Neuronal stem cell (in vitro differentiated cells): ENCODE results near the gene ARPIN.
"Not testable (repeated sequence)": the region's sequence is repeated elsewhere in the genome, so short reads cannot be mapped to it uniquely, and the experiment has no call there.

Experiments used
- DNase-seq: peaks from one replicate; pipeline ENCODE4 v3.0.0-alpha.2; 2013; ENCODE audit warnings: low spot score
- H2AFZ ChIP-seq: one replicate; pipeline ENCODE4 v1.6.1; 2013; ENCODE audit warnings: mild to moderate bottlenecking, low read length, inconsistent platforms
- H2AK5ac ChIP-seq: 2 replicates; pipeline ENCODE4 v1.6.1; 2013; ENCODE audit warnings: low read depth, mild to moderate bottlenecking, inconsistent platforms, low read length, moderate library complexity, mixed read lengths
- H2BK120ac ChIP-seq: 2 replicates; pipeline ENCODE4 v1.6.1; 2013; ENCODE audit warnings: low read depth, mild to moderate bottlenecking, inconsistent platforms, low read length, moderate library complexity, mixed read lengths
- H2BK12ac ChIP-seq: one replicate; pipeline ENCODE4 v1.6.1; 2013; ENCODE audit warnings: low read length, inconsistent platforms
- H2BK15ac ChIP-seq: 2 replicates; pipeline ENCODE4 v1.6.1; 2013; ENCODE audit warnings: mild to moderate bottlenecking, low read length, inconsistent platforms, mixed read lengths
- H2BK5ac ChIP-seq: one replicate; pipeline ENCODE4 v1.6.1; 2013; ENCODE audit warnings: inconsistent platforms, mild to moderate bottlenecking, low read length, moderate library complexity
- H3K14ac ChIP-seq: one replicate; pipeline ENCODE4 v1.6.1; 2013; ENCODE audit warnings: low read length, inconsistent platforms
- H3K18ac ChIP-seq: 2 replicates; pipeline ENCODE4 v1.6.1; 2013; ENCODE audit warnings: low read length, inconsistent platforms
- H3K23ac ChIP-seq: 2 replicates; pipeline ENCODE4 v1.6.1; 2013; ENCODE audit warnings: low read depth, mild to moderate bottlenecking, mixed read lengths, low read length, inconsistent platforms; ENCODE audit not compliant: poor library complexity
- H3K27ac ChIP-seq: replicated peaks from 3 replicates; pipeline ENCODE4 v1.5.1; 2013; ENCODE audit warnings: low read length, inconsistent platforms
- H3K27me3 ChIP-seq, 3 experiments: 2 replicates each; pipeline ENCODE4 v1.6.1; 2013; ENCODE audit warnings: low read length in 3 of 3, mild to moderate bottlenecking in 2 of 3, inconsistent platforms in 1 of 3, low read depth in 1 of 3, mixed read lengths in 1 of 3, moderate library complexity in 1 of 3; ENCODE audit not compliant: control insufficient read depth in 3 of 3, insufficient read depth in 3 of 3
- H3K36me3 ChIP-seq, 2 donors: replicated peaks in 1 of 2; 2 replicates each; pipeline ENCODE4 v1.6.1; 2013; ENCODE audit warnings: low read length in 2 of 2; ENCODE audit not compliant: control insufficient read depth in 2 of 2, insufficient read depth in 2 of 2
- H3K4ac ChIP-seq: 2 replicates; pipeline ENCODE4 v1.6.1; 2013; ENCODE audit warnings: inconsistent platforms, mild to moderate bottlenecking, low read length, moderate library complexity
- H3K4me1 ChIP-seq, 2 donors: 1 replicate in 1 of 2; 2 replicates in 1 of 2; pipeline ENCODE4 v1.6.1; 2013; ENCODE audit warnings: low read length in 2 of 2, low read depth in 1 of 2; ENCODE audit not compliant: control insufficient read depth in 2 of 2, insufficient read depth in 1 of 2
- H3K4me2 ChIP-seq: one replicate; pipeline ENCODE4 v1.6.1; 2013; ENCODE audit warnings: mild to moderate bottlenecking, low read length, inconsistent platforms; ENCODE audit not compliant: insufficient read depth, poor library complexity, severe bottlenecking
- H3K4me3 ChIP-seq, 2 donors: 2 replicates each; pipeline ENCODE4 v1.5.1; 2013; ENCODE audit warnings: low read length in 2 of 2, mild to moderate bottlenecking in 2 of 2, inconsistent platforms in 1 of 2, moderate library complexity in 1 of 2
- H3K79me1 ChIP-seq: one replicate; pipeline ENCODE4 v1.6.1; 2013; ENCODE audit warnings: low read depth, mild to moderate bottlenecking, inconsistent platforms, low read length, moderate library complexity
- H3K9ac ChIP-seq: one replicate; pipeline ENCODE4 v1.6.1; 2013; ENCODE audit warnings: mild to moderate bottlenecking, low read depth, low read length, inconsistent platforms; ENCODE audit not compliant: poor library complexity
- H3K9me3 ChIP-seq, 2 donors: replicated peaks in 1 of 2; 2 replicates each; pipeline versions ENCODE3 to v1.6.1; 2013; ENCODE audit warnings: low read length in 2 of 2, mild to moderate bottlenecking in 2 of 2, inconsistent platforms in 1 of 2, low read depth in 1 of 2, mixed read lengths in 1 of 2, moderate library complexity in 1 of 2; ENCODE audit not compliant: control insufficient read depth in 2 of 2, insufficient read depth in 1 of 2
- H4K8ac ChIP-seq: one replicate; pipeline ENCODE4 v1.6.1; 2013; ENCODE audit warnings: low read depth, mild to moderate bottlenecking, inconsistent platforms, low read length, moderate library complexity
- H4K91ac ChIP-seq: one replicate; pipeline ENCODE4 v1.6.1; 2013; ENCODE audit warnings: low read length, low read depth, mild to moderate bottlenecking, inconsistent platforms; ENCODE audit not compliant: poor library complexity
- WGBS, 2 donors: extraction: QIAGEN DNeasy Blood & Tissue Kit; methylation state at CpG; one replicate each; pipeline ENCODE4 v1.1.7; 2013; ENCODE audit warnings: missing lambda C conversion rate in 2 of 2, mixed read lengths in 1 of 2; ENCODE audit not compliant: insufficient read length in 2 of 2, insufficient replicate concordance in 1 of 2; ENCODE audit errors: extremely low coverage in 2 of 2; 5-methylcytosine and 5-hydroxymethylcytosine counted together

The ARPIN gene

DNA sequence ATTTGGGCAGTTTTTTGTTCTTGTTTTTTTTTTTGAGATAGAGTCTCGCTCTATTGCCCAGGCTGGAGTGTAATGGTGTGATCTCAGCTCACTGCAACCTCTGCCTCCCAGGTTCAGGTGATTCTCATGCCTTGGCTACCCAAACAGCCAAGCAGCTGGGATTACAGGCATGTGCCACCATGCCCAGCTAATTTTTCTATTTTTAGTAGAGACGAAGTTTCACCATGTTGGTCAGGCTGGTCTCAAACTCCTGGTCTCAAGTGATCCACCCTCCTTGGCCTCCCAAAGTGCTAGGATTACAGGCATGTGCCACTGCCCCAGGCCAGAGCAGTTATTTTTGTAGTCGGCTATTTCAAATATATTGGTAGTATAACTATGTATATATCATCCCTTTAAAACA is 27.6 kb downstream of the ARPIN start:
- no CpG with 5 or more reads among the region's 3 CpGs for WGBS, 2 donors
- not testable (repeated sequence) for H3K14ac ChIP-seq, H4K91ac ChIP-seq, H3K4ac ChIP-seq, H3K4me1 ChIP-seq, H3K27ac ChIP-seq, H3K23ac ChIP-seq, H3K4me3 ChIP-seq, DNase-seq, H3K27me3 ChIP-seq, H3K9ac ChIP-seq, H3K9me3 ChIP-seq, H2AK5ac ChIP-seq, H2BK120ac ChIP-seq, H2AFZ ChIP-seq, H2BK12ac ChIP-seq, H3K79me1 ChIP-seq, H2BK5ac ChIP-seq, H4K8ac ChIP-seq, H2BK15ac ChIP-seq, H3K18ac ChIP-seq, H3K4me2 ChIP-seq
- H3K36me3 ChIP-seq = peaks cover 13 to 82% of the 10 kb centered on the region in 2 donors

DNA sequence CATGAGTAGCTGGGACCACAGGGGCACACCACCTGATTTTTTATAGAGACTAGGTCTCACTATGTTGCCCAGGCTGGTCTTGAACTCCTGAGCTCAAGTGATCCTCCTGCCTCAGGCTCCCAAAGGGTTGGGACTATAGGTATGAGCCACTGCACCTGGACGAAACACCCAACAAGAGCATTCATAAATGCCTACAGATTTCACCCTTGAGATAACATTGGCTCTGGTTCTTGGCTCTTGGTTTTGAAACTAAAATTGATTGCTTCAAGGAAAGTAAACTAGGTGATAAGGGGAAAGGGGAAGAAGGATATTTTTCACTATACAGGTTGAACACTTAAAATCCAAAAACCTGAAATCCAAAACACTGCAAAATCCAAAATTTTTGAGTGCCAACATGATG is 29.2 kb downstream of the ARPIN start:
- Histone ChIP-seq H3K18ac (no peak overlapping the region), H3K79me1 (no peaks in the 10 kb centered on the region), H3K4me3 (no peak overlapping the region), H3K4me2 (no peak overlapping the region), H2BK12ac (no peak overlapping the region), H3K9ac (no peak overlapping the region), H3K23ac (no peak overlapping the region), H3K9me3 (no peaks in the 10 kb centered on the region), H4K8ac (no peak overlapping the region), H3K4ac (no peak overlapping the region), H3K27ac (no peak overlapping the region), H3K14ac (no peak overlapping the region), H2BK15ac (no peak overlapping the region), H3K4me1 (no peaks in the 10 kb centered on the region), H3K27me3 (no peaks in the 10 kb centered on the region), H4K91ac (no peak overlapping the region), H3K36me3 (peaks cover 8 to 82% of the 10 kb centered on the region in 2 donors), H2BK120ac (no peak overlapping the region), H2BK5ac (no peak overlapping the region), H2AFZ (no peak overlapping the region), H2AK5ac (no peak overlapping the region)
- WGBS, 2 donors = no CpG with 5 or more reads among the region's 1 CpG
- no peak for DNase-seq

DNA sequence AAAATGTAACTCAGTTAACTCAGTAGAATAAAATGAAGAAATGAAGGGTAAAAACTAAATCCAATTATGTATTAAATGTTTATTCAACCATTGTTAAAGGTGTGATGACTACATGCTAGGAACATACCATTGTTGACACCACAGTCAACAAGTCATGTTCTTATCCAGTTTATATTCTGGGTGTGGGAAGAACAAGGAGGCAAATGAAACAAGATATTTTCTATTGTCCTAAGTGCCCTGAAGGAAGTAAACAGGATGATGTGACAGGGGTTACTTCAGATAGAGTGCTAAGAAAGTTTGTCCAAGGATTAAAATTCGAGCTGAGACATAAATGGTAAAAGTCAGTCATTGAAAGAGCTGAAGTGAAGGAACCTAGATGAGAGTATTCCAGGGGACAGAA is 32.0 kb downstream of the ARPIN start:
- H3K9me3 ChIP-seq = no peaks in the 10 kb centered on the region
- no peak overlapping the region for H3K18ac ChIP-seq
- no peak overlapping the region for H3K9ac ChIP-seq
- no peak overlapping the region for H3K23ac ChIP-seq
- no peak overlapping the region for H3K14ac ChIP-seq
- no peak overlapping the region for H4K8ac ChIP-seq
- H2AFZ ChIP-seq = no peak overlapping the region
- H2AK5ac ChIP-seq = no peak overlapping the region
- no CpG with 5 or more reads among the region's 1 CpG for WGBS, 2 donors
- H3K27me3 ChIP-seq = no peaks in the 10 kb centered on the region
- no peak overlapping the region for H3K4me2 ChIP-seq
- H3K4ac ChIP-seq = no peak overlapping the region
- H3K4me1 ChIP-seq = no peaks in the 10 kb centered on the region
- DNase-seq = no peak
- no peak overlapping the region for H2BK5ac ChIP-seq
- H3K36me3 ChIP-seq = peaks cover 9 to 84% of the 10 kb centered on the region in 2 donors
- no peak overlapping the region for H4K91ac ChIP-seq
- H2BK120ac ChIP-seq = no peak overlapping the region
- no peak overlapping the region for H2BK15ac ChIP-seq
- no peaks in the 10 kb centered on the region for H3K79me1 ChIP-seq
- H2BK12ac ChIP-seq = no peak overlapping the region
- no peak overlapping the region for H3K27ac ChIP-seq
- H3K4me3 ChIP-seq = no peak overlapping the region

DNA sequence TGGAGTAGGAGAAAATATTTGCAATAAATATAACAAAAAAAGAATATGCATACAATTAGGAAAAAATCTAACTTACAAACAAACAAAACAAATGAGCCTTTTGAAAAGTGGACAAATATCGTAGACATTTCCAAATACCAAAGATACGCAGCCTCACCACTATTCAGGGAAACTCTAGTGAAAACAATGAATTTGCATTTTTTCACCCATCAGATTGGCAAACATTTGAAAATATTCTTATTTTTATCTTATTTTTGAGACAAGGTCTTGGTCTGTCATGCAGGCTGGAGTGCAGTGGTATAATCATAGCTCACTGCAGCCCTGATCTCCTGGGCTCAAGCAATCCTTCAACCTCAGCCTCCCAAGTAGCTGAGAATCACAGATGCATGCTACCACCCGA is 34.4 kb downstream of the ARPIN start:
- no peak overlapping the region for H2BK120ac ChIP-seq
- no peak overlapping the region for H3K27ac ChIP-seq
- H3K18ac ChIP-seq = no peak overlapping the region
- no CpG with 5 or more reads among the region's 3 CpGs for WGBS, 2 donors
- H3K9me3 ChIP-seq = no peaks in the 10 kb centered on the region
- H2BK15ac ChIP-seq = no peak overlapping the region
- H4K91ac ChIP-seq = no peak overlapping the region
- no peak overlapping the region for H2AFZ ChIP-seq
- H3K9ac ChIP-seq = no peak overlapping the region
- peaks cover 5 to 74% of the 10 kb centered on the region in 2 donors for H3K36me3 ChIP-seq
- no peaks in the 10 kb centered on the region for H3K79me1 ChIP-seq
- no peak for DNase-seq
- H2AK5ac ChIP-seq = no peak overlapping the region
- no peak overlapping the region for H3K23ac ChIP-seq
- no peak overlapping the region for H4K8ac ChIP-seq
- no peak overlapping the region for H2BK12ac ChIP-seq
- H3K4me1 ChIP-seq = no peaks in the 10 kb centered on the region
- no peak overlapping the region for H3K14ac ChIP-seq
- H3K4ac ChIP-seq = no peak overlapping the region
- no peaks in the 10 kb centered on the region for H3K27me3 ChIP-seq
- H3K4me3 ChIP-seq = no peak overlapping the region
- no peak overlapping the region for H3K4me2 ChIP-seq
- no peak overlapping the region for H2BK5ac ChIP-seq
